KMS-11 (cell line): ENCODE measurements around the gene PLXNA4.

ENCODE experiments used
- H2AFZ ChIP-seq: fragments of 200-600 bp; sonication (generic); 2 replicates; pipeline ENCODE4 v1.6.1; 2016; ENCODE audit warnings: antibody characterized with exemption, mixed run types, low read depth
- H3K27ac ChIP-seq: fragments of 200-600 bp; sonication (generic); 2 replicates; pipeline ENCODE4 v1.6.1; 2016; ENCODE audit warnings: mild to moderate bottlenecking, mixed run types
- H3K27me3 ChIP-seq: fragments of 200-600 bp; sonication (generic); 2 replicates; pipeline ENCODE4 v1.6.1; 2017; ENCODE audit warnings: mild to moderate bottlenecking, low read depth, mixed run types, moderate library complexity; ENCODE audit not compliant: insufficient read depth
- H3K36me3 ChIP-seq: fragments of 200-600 bp; sonication (generic); 2 replicates; pipeline ENCODE4 v1.6.1; 2017; ENCODE audit warnings: mild to moderate bottlenecking, mixed run types; ENCODE audit not compliant: insufficient read depth
- H3K4me1 ChIP-seq: fragments of 200-600 bp; sonication (generic); 2 replicates; pipeline ENCODE4 v1.6.1; 2016; ENCODE audit warnings: mild to moderate bottlenecking, low read depth, mixed run types; ENCODE audit not compliant: poor library complexity, severe bottlenecking
- H3K4me2 ChIP-seq: fragments of 200-600 bp; sonication (generic); 2 replicates; pipeline ENCODE4 v1.7.0; 2016; ENCODE audit warnings: mild to moderate bottlenecking, mixed run types
- H3K4me3 ChIP-seq: fragments of 200-600 bp; sonication (generic); IDR thresholded peaks from 2 replicates; pipeline ENCODE4 v1.6.1; 2017; ENCODE audit warnings: low read depth, low read length, mixed read lengths; ENCODE audit not compliant: insufficient read depth
- H3K79me2 ChIP-seq: fragments of 200-600 bp; sonication (generic); 2 replicates; pipeline ENCODE4 v1.6.1; 2016; ENCODE audit warnings: low read depth, mixed run types; ENCODE audit not compliant: insufficient read depth
- H3K9ac ChIP-seq: fragments of 200-600 bp; sonication (generic); 2 replicates; pipeline ENCODE4 v1.6.1; 2016; ENCODE audit warnings: mild to moderate bottlenecking, mixed run types
- H4K20me1 ChIP-seq: fragments of 200-600 bp; sonication (generic); 2 replicates; pipeline ENCODE4 v1.6.1; 2016; ENCODE audit warnings: mild to moderate bottlenecking, mixed run types; ENCODE audit not compliant: insufficient read depth
- TF ChIP-seq, protein P1 (sequence below): fragments of 200-600 bp; sonication (generic); conservative IDR thresholded peaks from 2 replicates; pipeline ENCODE4 v1.6.1; 2017; ENCODE audit warnings: low read depth, mild to moderate bottlenecking, antibody characterized with exemption, low read length, moderate library complexity, mixed read lengths

PLXNA4 gene

DNA sequence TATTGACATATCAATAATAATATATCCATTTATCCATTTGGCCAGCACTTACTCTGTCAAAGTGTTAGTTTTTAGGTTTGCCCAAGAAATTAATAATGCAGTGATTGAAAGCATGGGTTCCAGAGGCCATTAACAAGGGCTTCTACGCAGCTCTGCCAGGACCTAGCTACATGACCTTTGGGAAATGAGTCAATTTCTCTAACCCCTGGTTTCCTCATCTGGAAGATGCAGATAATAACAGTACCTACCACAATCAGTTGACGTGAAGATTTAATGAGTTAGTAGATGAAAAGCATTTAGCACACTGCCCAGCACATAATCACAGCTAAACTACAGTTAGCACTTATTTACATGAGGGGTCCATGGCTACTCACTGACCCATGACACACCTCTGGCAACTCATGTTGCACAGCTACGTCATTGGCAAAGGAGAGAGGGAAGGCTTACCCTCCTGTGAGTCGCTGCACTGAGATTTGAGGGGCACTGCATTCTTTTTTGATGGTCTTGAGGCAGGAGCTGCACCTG is 263.7 kb downstream of the PLXNA4 start:
- H3K27me3 ChIP-seq = no peaks in the 10 kb centered on the region
- H3K36me3 ChIP-seq = no peaks in the 10 kb centered on the region
- no peak overlapping the region for H3K4me3 ChIP-seq
- no peak overlapping the region for H3K27ac ChIP-seq
- TF ChIP-seq, protein P1, sequence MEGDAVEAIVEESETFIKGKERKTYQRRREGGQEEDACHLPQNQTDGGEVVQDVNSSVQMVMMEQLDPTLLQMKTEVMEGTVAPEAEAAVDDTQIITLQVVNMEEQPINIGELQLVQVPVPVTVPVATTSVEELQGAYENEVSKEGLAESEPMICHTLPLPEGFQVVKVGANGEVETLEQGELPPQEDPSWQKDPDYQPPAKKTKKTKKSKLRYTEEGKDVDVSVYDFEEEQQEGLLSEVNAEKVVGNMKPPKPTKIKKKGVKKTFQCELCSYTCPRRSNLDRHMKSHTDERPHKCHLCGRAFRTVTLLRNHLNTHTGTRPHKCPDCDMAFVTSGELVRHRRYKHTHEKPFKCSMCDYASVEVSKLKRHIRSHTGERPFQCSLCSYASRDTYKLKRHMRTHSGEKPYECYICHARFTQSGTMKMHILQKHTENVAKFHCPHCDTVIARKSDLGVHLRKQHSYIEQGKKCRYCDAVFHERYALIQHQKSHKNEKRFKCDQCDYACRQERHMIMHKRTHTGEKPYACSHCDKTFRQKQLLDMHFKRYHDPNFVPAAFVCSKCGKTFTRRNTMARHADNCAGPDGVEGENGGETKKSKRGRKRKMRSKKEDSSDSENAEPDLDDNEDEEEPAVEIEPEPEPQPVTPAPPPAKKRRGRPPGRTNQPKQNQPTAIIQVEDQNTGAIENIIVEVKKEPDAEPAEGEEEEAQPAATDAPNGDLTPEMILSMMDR = no peak
- no peak overlapping the region for H3K9ac ChIP-seq
- no peaks in the 10 kb centered on the region for H3K4me1 ChIP-seq
- H3K4me2 ChIP-seq = no peak overlapping the region
- H4K20me1 ChIP-seq = no peaks in the 10 kb centered on the region
- H2AFZ ChIP-seq = no peak overlapping the region
- H3K79me2 ChIP-seq = no peaks in the 10 kb centered on the region

DNA sequence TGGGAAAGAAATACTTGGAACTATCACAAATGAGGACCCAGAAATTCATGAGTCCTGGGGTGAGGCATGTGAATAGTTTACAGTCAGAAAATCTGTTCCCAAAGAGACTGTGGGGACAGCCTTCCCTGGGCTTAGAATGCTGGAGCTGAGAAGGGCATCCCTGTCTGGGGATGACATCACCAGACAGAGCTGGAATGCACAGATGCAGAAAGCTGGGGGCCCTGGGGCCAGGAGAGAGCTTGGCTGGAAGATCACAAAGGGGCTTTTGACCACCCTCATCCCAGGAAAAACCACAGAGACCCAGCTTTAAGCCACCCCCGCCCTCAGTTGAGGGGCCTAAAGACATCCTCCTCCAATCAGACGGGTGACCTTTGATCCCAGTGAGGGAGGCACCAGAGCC is 264.5 kb downstream of the PLXNA4 start:
- no peaks in the 10 kb centered on the region for H3K4me1 ChIP-seq
- H3K4me2 ChIP-seq = no peak overlapping the region
- H3K27ac ChIP-seq = no peak overlapping the region
- no peak overlapping the region for H3K9ac ChIP-seq
- no peaks in the 10 kb centered on the region for H3K79me2 ChIP-seq
- no peaks in the 10 kb centered on the region for H4K20me1 ChIP-seq
- H3K36me3 ChIP-seq = no peaks in the 10 kb centered on the region
- H2AFZ ChIP-seq = no peak overlapping the region
- no peak overlapping the region for H3K4me3 ChIP-seq
- H3K27me3 ChIP-seq = no peaks in the 10 kb centered on the region
- TF ChIP-seq, protein P1 = no peak

DNA sequence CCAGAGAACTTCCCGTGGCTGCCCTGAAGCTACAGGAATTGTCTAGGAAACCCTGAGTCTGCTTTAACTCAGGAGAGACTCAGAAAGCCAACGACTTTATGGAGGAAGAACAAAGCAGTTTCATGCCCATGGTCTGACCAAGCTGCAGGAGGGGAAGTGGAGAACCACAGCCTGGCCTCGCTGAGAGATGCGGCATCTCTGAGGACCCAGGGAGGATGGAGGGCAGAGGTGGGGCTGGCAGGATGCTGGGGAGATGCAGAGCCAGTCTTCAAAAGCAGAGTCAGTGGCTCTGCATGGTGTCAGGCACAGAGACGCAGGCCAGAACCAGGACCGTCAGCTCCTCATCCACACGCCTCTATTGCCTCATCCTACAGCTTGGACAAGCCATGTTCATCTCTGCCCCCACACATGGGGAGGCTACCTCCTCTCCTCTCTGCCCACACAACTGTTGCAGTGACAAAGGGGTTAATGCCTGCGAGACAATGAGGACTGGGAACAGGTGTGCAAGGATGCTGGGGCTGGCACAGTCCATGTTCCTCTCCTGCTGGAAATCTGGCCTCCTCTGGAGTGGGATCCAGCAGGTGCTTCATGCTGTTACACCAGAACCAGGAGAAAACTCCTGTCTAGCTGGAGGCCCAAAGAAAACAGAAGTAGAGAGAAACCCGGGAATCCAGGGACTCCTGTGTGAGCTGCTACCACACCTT is 267.0 kb downstream of the PLXNA4 start:
- Histone ChIP-seq H3K36me3 (no peaks in the 10 kb centered on the region), H3K9ac (no peak overlapping the region), H3K79me2 (no peaks in the 10 kb centered on the region), H3K4me1 (no peaks in the 10 kb centered on the region), H4K20me1 (no peaks in the 10 kb centered on the region), H3K4me3 (no peak overlapping the region), H3K4me2 (no peak overlapping the region), H3K27ac (no peak overlapping the region), H2AFZ (no peak overlapping the region), H3K27me3 (no peaks in the 10 kb centered on the region)
- TF ChIP-seq, protein P1 = no peak

DNA sequence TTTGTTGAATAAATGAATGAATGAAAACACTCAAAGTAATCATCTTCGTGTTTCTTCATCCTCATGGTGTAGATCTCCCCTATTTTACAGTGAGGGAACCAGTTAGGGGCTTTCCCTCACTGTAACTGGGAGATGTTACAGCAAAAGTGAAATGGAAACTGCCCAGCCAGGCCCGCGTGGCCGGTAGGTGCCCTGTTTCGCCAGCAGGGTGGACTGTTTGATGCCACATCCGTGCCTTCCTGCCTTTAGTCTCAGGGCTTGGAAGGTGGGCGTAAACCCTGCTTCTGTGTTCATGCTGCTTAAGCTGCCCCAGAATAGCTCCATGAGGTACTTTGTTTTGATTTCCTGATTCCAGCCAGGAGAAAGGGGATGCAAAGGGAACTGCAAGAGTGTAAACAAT is 268.8 kb downstream of the PLXNA4 start:
- no peaks in the 10 kb centered on the region for H4K20me1 ChIP-seq
- TF ChIP-seq, protein P1 = no peak

More for the DNA sequence above, 268.8 kb downstream of the PLXNA4 start:
- Histone ChIP-seq H3K27ac (no peak overlapping the region), H3K4me3 (no peak overlapping the region), H3K27me3 (no peaks in the 10 kb centered on the region), H3K36me3 (no peaks in the 10 kb centered on the region), H3K9ac (no peak overlapping the region), H3K4me2 (no peak overlapping the region), H3K79me2 (no peaks in the 10 kb centered on the region), H2AFZ (no peak overlapping the region), H3K4me1 (no peaks in the 10 kb centered on the region)
